Measurements from ENCODE around the gene PCDHGB4.
"Not testable (repeated sequence)": the region's sequence is repeated elsewhere in the genome, so short reads cannot be mapped to it uniquely, and the experiment has no call there.

PCDHGB4 gene

GRCh38 chr5:141366016-141366896 is 21.2 kb upstream of the PCDHGB4 start:
- no peak for DNase-seq (ENCODE audit: low read depth)

GRCh38 chr5:141369994-141370848 is 17.3 kb upstream of the PCDHGB4 start, which contains the start of gene PCDHGB3:
TSS of gene PCDHGB3 (plus strand) at chr5:141370242. CDS start at chr5:141370395, 153 bp downstream.
- DNase-seq (ENCODE audit: low read depth), result no peak

- no peak for DNase-seq (ENCODE audit: low read depth)
Observed at GRCh38 chr5:141371572-141372475, 15.7 kb upstream of the PCDHGB4 start.

GRCh38 chr5:141373673-141374317 is 13.7 kb upstream of the PCDHGB4 start, which contains the start of gene PCDHGA6:
TSS of gene PCDHGA6 (plus strand) at chr5:141373891. CDS start at chr5:141374084, 193 bp downstream.
- DNase-seq (ENCODE audit: low read depth), result no peak

- DNase-seq (ENCODE audit: low read depth), result no peak
Observed at GRCh38 chr5:141374627-141375026, 12.9 kb upstream of the PCDHGB4 start.

- DNase-seq (ENCODE audit: low read depth), result not testable (repeated sequence)
Observed at GRCh38 chr5:141375444-141376155, 11.9 kb upstream of the PCDHGB4 start.

GRCh38 chr5:141382469-141383294 is 4.8 kb upstream of the PCDHGB4 start, which contains the start of gene PCDHGA7:
TSS of gene PCDHGA7 (plus strand) at chr5:141382742. CDS start at chr5:141382900, 158 bp downstream.
- DNase-seq (ENCODE audit: low read depth), result no peak

- DNase-seq (ENCODE audit: low read depth), result no peak
Observed at GRCh38 chr5:141383345-141383744, 4.2 kb upstream of the PCDHGB4 start.

GRCh38 chr5:141384471-141385267 is 2.8 kb upstream of the PCDHGB4 start:
- no peak for DNase-seq (ENCODE audit: low read depth)

GRCh38 chr5:141388661-141389060 is 1.2 kb downstream of the PCDHGB4 start:
- no peak for DNase-seq (ENCODE audit: low read depth)

GRCh38 chr5:141389153-141390042 is 1.9 kb downstream of the PCDHGB4 start:
- no peak for DNase-seq (ENCODE audit: low read depth)

- DNase-seq (ENCODE audit: low read depth), result no peak
Observed at GRCh38 chr5:141392429-141393198, 5.1 kb downstream of the PCDHGB4 start, which contains the start of gene PCDHGA8. TSS of gene PCDHGA8 (plus strand) at chr5:141392633. CDS start at chr5:141392814, 181 bp downstream.

- no peak for DNase-seq (ENCODE audit: low read depth)
Observed at GRCh38 chr5:141393267-141393666, 5.8 kb downstream of the PCDHGB4 start.

GRCh38 chr5:141394401-141395187 is 7.1 kb downstream of the PCDHGB4 start:
- DNase-seq (ENCODE audit: low read depth), result not testable (repeated sequence)

GRCh38 chr5:141397756-141398551 is 10.5 kb downstream of the PCDHGB4 start, which contains the start of gene PCDHGB5:
TSS of gene PCDHGB5 (plus strand) at chr5:141397947. CDS start at chr5:141398128, 181 bp downstream.
- not testable (repeated sequence) for DNase-seq (ENCODE audit: low read depth)

Measured in non-pigmented ciliary epithelial cell (primary cell).